ENCODE results near the gene PTPRN2.
"Not testable (repeated sequence)": the region's sequence is repeated elsewhere in the genome, so short reads cannot be mapped to it uniquely, and the experiment has no call there.

Gene PTPRN2

DNA sequence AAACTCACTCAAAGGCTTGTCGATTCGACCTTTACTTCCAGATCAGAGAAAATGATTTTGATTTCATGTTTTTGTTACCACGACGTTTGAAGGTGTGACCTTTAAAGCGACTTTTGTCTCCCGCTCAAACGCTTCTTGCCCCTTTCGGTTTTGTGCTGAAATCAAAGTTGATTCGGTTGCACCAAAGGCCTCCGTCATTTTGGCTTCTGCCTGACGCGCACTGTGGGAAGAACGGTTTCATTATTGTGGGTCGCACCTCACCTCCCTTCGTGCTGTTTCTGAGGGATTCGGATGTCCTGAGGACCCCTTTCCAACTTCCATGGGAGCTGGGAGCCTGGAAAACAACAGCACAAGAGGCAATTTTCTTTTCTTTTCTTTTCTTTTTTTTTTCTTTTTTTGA, 1073.9 kb downstream of the PTPRN2 start:
- Histone ChIP-seq H3K4me3 (ENCODE audit: low read length) (no peak overlapping the region), H3K36me3 (ENCODE audit: control insufficient read depth, insufficient read depth, low read length) (no peaks in the 10 kb centered on the region), H3K27me3 (ENCODE audit: control insufficient read depth, insufficient read depth, low read length) (no peaks in the 10 kb centered on the region), H3K9ac (ENCODE audit: low read length) (no peak overlapping the region), H3K9me3 (ENCODE audit: control insufficient read depth, low read length) (no peaks in the 10 kb centered on the region), H3K4me1 (ENCODE audit: control insufficient read depth, insufficient read depth, low read length) (no peaks in the 10 kb centered on the region)

DNA sequence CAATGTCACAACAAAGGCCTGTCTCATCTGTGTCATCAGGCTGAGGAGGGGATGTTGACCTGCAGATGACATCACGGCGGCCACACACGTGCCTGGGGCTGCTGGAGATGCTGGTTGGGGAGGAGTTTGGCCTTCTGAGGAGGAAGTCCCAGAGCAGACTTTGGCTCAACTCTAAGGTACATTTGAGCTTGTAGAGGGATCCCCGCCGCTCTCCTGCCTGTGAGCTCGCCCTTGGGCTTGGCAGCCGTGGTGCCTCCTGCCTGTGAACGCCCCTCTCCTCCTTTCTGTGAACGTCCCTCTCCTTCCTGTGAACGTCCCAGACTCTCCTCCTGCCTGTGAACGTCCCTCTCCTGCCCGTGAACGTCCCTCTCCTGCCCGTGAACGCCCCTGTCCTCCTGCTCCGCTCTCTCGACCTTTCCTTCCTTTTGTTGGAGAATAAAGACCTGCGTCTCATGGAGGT, 1074.4 kb downstream of the PTPRN2 start:
- H3K9ac ChIP-seq (ENCODE audit: low read length), result no peak overlapping the region

DNA sequence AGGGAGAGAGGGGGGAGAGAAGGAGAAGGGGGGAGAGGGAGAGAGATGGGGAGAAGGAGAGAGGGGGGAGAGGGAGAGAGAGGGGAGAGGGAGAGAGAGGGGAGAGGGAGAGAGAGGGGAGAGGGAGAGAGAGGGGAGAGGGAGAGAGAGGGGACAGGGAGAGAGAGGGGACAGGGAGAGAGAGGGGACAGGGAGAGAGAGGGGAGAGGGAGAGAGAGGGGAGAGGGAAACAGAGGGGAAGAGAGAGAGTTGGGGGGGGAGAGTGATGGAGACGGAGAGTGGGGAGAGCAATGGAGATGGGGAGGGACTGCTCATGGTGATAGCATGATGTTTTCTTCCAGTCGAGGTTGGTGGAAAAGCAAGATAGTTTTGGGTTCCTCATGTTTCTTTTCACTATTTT, 1078.4 kb downstream of the PTPRN2 start:
- peaks cover 6% of the 10 kb centered on the region for H3K27me3 ChIP-seq (ENCODE audit: control insufficient read depth, insufficient read depth, low read length)
- H3K9ac ChIP-seq (ENCODE audit: low read length), result no peak overlapping the region
- no peaks in the 10 kb centered on the region for H3K9me3 ChIP-seq (ENCODE audit: control insufficient read depth, low read length)
- no peaks in the 10 kb centered on the region for H3K36me3 ChIP-seq (ENCODE audit: control insufficient read depth, insufficient read depth, low read length)
- no peak overlapping the region for H3K4me3 ChIP-seq (ENCODE audit: low read length)
- H3K4me1 ChIP-seq (ENCODE audit: control insufficient read depth, insufficient read depth, low read length), result no peaks in the 10 kb centered on the region

More for the DNA sequence above, 1074.4 kb downstream of the PTPRN2 start:
- H3K9me3 ChIP-seq (ENCODE audit: control insufficient read depth, low read length), result no peaks in the 10 kb centered on the region
- no peaks in the 10 kb centered on the region for H3K4me1 ChIP-seq (ENCODE audit: control insufficient read depth, insufficient read depth, low read length)
- no peaks in the 10 kb centered on the region for H3K27me3 ChIP-seq (ENCODE audit: control insufficient read depth, insufficient read depth, low read length)
- H3K4me3 ChIP-seq (ENCODE audit: low read length), result no peak overlapping the region
- H3K36me3 ChIP-seq (ENCODE audit: control insufficient read depth, insufficient read depth, low read length), result no peaks in the 10 kb centered on the region

DNA sequence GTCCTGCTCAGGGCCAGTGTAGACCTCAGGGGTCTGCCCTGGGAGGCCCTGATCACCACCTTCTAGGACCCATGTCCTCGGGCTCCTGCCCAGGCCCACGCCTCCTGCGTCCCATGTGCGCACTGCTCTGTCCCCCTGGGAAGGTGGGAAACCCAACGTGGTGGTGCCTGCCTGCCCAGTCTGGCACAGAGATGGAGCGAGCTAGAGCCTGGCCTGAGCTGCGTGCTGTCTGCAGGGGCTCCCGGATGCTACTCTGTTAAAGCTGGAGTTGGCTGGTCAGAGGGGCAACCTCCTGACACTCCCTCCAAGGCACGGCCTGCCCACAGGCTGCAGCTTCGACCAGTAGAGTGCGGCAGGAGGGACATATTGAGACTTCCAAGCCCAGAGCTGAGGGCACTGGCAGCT, 1079.1 kb downstream of the PTPRN2 start:
- H3K36me3 ChIP-seq (ENCODE audit: control insufficient read depth, insufficient read depth, low read length), result no peaks in the 10 kb centered on the region
- H3K27me3 ChIP-seq (ENCODE audit: control insufficient read depth, insufficient read depth, low read length), result peaks cover 6% of the 10 kb centered on the region
- no peaks in the 10 kb centered on the region for H3K9me3 ChIP-seq (ENCODE audit: control insufficient read depth, low read length)
- H3K9ac ChIP-seq (ENCODE audit: low read length), result no peak overlapping the region
- no peaks in the 10 kb centered on the region for H3K4me1 ChIP-seq (ENCODE audit: control insufficient read depth, insufficient read depth, low read length)
- H3K4me3 ChIP-seq (ENCODE audit: low read length), result no peak overlapping the region

DNA sequence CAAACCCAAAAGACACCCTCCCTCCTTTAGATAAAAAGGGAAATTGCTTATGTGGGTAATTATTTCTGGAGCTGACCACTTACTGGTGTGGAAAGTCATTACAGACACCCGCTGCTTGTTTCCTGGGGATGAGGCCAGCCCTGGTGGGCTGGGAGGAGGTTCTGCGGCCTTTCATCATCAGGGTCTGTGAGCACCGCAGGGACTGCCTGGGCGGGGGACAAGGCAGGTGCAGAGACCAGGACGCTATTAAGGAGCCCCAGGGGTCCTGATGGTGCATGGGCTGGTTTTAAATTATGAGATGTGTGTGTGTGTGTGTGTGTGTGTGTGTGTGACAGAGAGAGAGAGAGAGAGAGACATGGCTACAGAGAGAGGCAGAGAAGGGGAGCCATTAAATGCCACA, 1079.6 kb downstream of the PTPRN2 start:
- H3K9me3 ChIP-seq (ENCODE audit: control insufficient read depth, low read length), result no peaks in the 10 kb centered on the region
- H3K4me1 ChIP-seq (ENCODE audit: control insufficient read depth, insufficient read depth, low read length), result peaks cover 1% of the 10 kb centered on the region
- H3K9ac ChIP-seq (ENCODE audit: low read length), result no peak overlapping the region
- no peak overlapping the region for H3K4me3 ChIP-seq (ENCODE audit: low read length)
- no peaks in the 10 kb centered on the region for H3K36me3 ChIP-seq (ENCODE audit: control insufficient read depth, insufficient read depth, low read length)
- H3K27me3 ChIP-seq (ENCODE audit: control insufficient read depth, insufficient read depth, low read length), result peaks cover 6% of the 10 kb centered on the region

DNA sequence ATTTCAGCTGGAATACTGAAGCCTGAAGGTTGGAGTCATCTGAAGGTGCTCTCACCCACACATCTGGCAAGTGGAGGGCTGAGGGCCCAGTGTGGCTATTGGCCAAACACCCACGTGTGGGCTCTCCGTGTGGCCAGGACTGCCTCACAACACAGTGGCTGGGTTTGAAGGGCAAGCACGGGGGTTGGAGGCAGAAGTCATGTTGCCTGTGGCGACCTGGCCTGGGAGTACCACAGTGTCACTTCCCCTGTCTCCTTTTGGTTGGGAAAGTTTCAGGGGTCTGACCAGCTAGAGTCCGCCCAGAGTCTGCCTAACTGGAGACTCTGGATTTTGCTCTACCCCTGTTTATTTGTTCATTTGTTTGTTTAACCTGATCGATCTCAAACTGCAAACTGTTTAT, 1081.4 kb downstream of the PTPRN2 start:
- Histone ChIP-seq H3K4me3 (ENCODE audit: low read length) (no peak overlapping the region), H3K9me3 (ENCODE audit: control insufficient read depth, low read length) (no peaks in the 10 kb centered on the region), H3K9ac (ENCODE audit: low read length) (no peak overlapping the region), H3K27me3 (ENCODE audit: control insufficient read depth, insufficient read depth, low read length) (peaks cover 6% of the 10 kb centered on the region), H3K4me1 (ENCODE audit: control insufficient read depth, insufficient read depth, low read length) (peaks cover 8% of the 10 kb centered on the region), H3K36me3 (ENCODE audit: control insufficient read depth, insufficient read depth, low read length) (no peaks in the 10 kb centered on the region)

DNA sequence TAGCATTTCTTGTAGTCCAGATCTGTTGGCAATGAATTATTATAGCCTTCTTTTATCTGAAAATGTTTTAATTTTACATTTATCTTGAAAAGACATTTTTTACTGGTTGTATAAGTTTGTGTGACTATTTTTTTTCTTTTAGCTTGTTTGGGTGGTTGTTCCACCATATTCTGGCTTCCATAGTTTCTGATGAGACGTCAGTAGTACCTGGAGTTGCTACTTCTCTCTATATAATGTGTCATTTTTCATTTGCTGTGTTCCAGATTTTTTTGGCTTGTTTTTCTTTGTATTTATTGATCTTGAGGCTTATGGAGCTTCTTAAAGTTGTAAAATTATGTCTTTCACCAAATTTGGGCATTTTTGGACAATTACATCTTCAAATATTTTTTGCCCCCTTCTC, 1082.0 kb downstream of the PTPRN2 start:
- Histone ChIP-seq H3K27me3 (ENCODE audit: control insufficient read depth, insufficient read depth, low read length) (peaks cover 6% of the 10 kb centered on the region), H3K9ac (ENCODE audit: low read length) (no peak overlapping the region), H3K4me1 (ENCODE audit: control insufficient read depth, insufficient read depth, low read length) (peaks cover 8% of the 10 kb centered on the region), H3K4me3 (ENCODE audit: low read length) (no peak overlapping the region), H3K9me3 (ENCODE audit: control insufficient read depth, low read length) (no peaks in the 10 kb centered on the region), H3K36me3 (ENCODE audit: control insufficient read depth, insufficient read depth, low read length) (no peaks in the 10 kb centered on the region)

DNA sequence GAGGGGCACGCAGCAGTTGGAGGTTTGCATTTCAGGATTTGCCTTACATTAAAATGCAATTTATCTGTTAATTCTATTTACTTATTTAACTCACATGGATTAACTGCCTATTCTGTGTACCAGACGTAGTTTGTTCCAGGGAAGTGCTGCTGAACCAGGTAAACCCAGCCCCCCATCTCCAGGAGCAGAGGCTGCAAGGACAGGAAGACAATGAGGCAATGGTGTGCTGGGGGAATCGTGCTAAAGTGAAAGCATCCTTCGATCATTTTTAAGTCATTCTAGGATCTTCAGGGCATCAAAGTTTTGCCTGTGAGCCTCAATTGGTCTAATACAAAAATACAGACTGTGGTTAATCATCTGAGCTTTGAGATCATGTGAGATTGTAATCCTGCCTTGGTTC, 1084.4 kb downstream of the PTPRN2 start:
- peaks cover 6% of the 10 kb centered on the region for H3K27me3 ChIP-seq (ENCODE audit: control insufficient read depth, insufficient read depth, low read length)
- no peaks in the 10 kb centered on the region for H3K9me3 ChIP-seq (ENCODE audit: control insufficient read depth, low read length)
- no peaks in the 10 kb centered on the region for H3K36me3 ChIP-seq (ENCODE audit: control insufficient read depth, insufficient read depth, low read length)
- no peak overlapping the region for H3K9ac ChIP-seq (ENCODE audit: low read length)
- no peak overlapping the region for H3K4me3 ChIP-seq (ENCODE audit: low read length)
- peaks cover 8% of the 10 kb centered on the region for H3K4me1 ChIP-seq (ENCODE audit: control insufficient read depth, insufficient read depth, low read length)

DNA sequence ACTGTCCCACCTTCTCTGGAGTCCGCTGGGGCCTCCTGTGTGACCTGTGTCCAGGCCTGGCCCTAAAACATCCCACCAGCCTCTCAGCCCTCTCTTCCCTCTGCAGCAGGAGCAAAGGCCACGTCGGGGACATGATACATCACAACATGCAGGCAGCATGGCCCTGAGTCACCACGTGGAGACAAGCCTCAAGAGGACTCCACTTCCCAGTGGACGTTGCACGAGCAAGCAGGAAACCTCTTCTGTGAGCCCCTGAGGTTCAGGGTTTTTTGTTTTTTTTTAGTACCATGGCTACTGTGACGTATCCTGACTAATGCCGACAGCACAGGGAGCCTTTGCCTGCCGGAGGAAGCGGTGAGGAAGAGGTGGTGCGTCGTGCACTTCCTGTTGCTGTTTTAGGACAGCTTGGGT, 1084.9 kb downstream of the PTPRN2 start:
- H3K4me1 ChIP-seq (ENCODE audit: control insufficient read depth, insufficient read depth, low read length), result peaks cover 8% of the 10 kb centered on the region
- H3K9me3 ChIP-seq (ENCODE audit: control insufficient read depth, low read length), result no peaks in the 10 kb centered on the region
- H3K27me3 ChIP-seq (ENCODE audit: control insufficient read depth, insufficient read depth, low read length), result peaks cover 6% of the 10 kb centered on the region
- H3K4me3 ChIP-seq (ENCODE audit: low read length), result no peak overlapping the region
- H3K36me3 ChIP-seq (ENCODE audit: control insufficient read depth, insufficient read depth, low read length), result no peaks in the 10 kb centered on the region
- H3K9ac ChIP-seq (ENCODE audit: low read length), result no peak overlapping the region

DNA sequence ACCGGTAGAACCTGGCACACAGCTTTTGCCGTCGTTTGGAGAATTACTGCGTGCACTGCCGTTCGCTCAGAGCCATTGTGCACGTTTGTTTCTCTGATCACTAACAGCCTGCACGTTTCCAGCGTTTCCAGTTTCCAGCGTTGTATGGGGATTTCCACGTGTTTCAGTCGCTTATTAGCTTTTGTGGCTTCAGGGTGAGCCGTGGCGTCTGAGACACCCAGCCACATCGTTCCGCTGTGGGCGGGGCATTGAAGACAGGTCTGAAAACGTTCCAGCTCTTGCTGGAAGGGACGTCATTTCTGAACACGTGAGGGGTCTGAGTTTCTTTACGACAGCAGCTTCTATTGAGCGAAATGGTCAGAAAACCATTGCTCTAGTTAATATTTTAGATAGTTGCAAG, 1086.0 kb downstream of the PTPRN2 start:
- Histone ChIP-seq H3K9ac (ENCODE audit: low read length) (no peak overlapping the region), H3K27me3 (ENCODE audit: control insufficient read depth, insufficient read depth, low read length) (no peaks in the 10 kb centered on the region)

DNA sequence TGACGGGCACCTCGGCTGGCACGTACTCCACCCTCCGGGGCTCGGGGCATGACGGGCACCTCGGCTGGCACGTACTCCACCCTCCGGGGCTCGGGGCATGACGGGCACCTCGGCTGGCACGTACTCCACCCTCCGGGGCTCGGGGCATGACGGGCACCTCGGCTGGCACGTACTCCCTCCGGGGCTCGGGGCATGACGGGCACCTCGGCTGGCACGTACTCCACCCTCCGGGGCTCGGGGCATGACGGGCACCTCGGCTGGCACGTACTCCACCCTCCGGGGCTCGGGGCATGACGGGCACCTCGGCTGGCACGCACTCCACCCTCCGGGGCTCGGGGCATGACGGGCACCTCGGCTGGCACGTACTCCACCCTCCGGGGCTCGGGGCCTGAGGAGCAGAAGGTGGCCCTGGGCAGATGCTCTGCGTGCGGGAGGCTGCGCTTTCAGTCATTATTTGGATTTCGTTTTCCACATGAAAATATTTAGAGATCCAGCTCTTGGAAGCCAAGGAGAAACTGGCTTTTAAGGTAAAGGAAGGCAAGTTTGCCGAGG, 1086.6 kb downstream of the PTPRN2 start:
- H3K36me3 ChIP-seq (ENCODE audit: control insufficient read depth, insufficient read depth, low read length); H3K4me1 ChIP-seq (ENCODE audit: control insufficient read depth, insufficient read depth, low read length); H3K9ac ChIP-seq (ENCODE audit: low read length); H3K27me3 ChIP-seq (ENCODE audit: control insufficient read depth, insufficient read depth, low read length); H3K9me3 ChIP-seq (ENCODE audit: control insufficient read depth, low read length); H3K4me3 ChIP-seq (ENCODE audit: low read length): not testable (repeated sequence)

More for the DNA sequence above, 1086.0 kb downstream of the PTPRN2 start:
- peaks cover 8% of the 10 kb centered on the region for H3K4me1 ChIP-seq (ENCODE audit: control insufficient read depth, insufficient read depth, low read length)
- H3K36me3 ChIP-seq (ENCODE audit: control insufficient read depth, insufficient read depth, low read length), result no peaks in the 10 kb centered on the region
- H3K4me3 ChIP-seq (ENCODE audit: low read length), result no peak overlapping the region
- no peaks in the 10 kb centered on the region for H3K9me3 ChIP-seq (ENCODE audit: control insufficient read depth, low read length)

DNA sequence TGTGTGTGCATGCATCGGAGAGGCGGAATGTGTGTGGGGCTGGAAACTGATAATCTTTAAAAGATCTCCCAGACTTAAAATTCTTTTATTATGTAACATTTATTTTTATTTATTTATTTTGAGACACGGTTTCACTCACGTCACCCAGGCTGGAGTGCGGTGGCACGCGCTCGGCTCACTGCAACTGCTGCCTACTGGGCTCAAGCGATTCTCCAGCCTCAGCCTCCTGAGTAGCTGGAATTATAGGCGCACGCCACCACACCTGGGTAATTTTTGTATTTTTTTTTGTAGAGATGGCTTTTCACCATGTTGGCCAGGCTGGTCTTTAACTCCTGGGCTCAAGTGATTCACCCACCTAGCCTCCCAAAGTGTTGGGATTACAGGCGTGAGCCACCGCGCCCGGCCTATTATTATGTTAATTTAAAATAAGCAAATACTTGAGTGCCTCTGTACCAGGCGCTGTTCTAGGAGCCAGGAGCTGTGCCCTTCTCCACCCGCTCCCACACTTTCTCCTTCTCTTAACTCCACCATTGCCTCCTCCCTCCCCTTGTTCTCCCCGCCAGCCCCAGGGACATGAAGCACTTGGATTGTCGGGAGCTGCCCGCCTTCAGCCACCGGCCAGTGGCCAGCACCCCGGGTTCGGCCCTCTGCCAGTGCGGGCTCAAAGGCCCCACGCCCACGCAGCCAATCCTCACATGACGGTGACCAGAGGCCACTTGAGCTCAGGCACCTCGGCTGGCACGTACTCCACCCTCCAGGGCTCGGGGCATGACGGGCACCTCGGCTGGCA, 1087.3 kb downstream of the PTPRN2 start:
- peaks cover 8% of the 10 kb centered on the region for H3K4me1 ChIP-seq (ENCODE audit: control insufficient read depth, insufficient read depth, low read length)
- no peak overlapping the region for H3K9ac ChIP-seq (ENCODE audit: low read length)
- H3K9me3 ChIP-seq (ENCODE audit: control insufficient read depth, low read length), result no peaks in the 10 kb centered on the region
- H3K4me3 ChIP-seq (ENCODE audit: low read length), result no peak overlapping the region
- no peaks in the 10 kb centered on the region for H3K36me3 ChIP-seq (ENCODE audit: control insufficient read depth, insufficient read depth, low read length)
- H3K27me3 ChIP-seq (ENCODE audit: control insufficient read depth, insufficient read depth, low read length), result no peaks in the 10 kb centered on the region

All from mucosa of stomach (tissue), 1 donor.